HG02970 (cell line): ENCODE measurements around the gene EWSR1.

Source experiments
- ATAC-seq: cut with Tn5 transposase; IDR thresholded peaks from one replicate; pipeline ENCODE4 v1.9.1; 2021; ENCODE audit warnings: mild to moderate bottlenecking, moderate library complexity, moderate number of reproducible peaks; ENCODE audit not compliant: unreplicated experiment, low FRiP score

Gene EWSR1

GRCh38 chr22:29268511-29269229, 602 bp downstream of the EWSR1 start:
- ATAC-seq: peak; percentile 14

- no peak for ATAC-seq
These were observed 1.1 kb downstream of the EWSR1 start for GRCh38 chr22:29269230-29269604.

GRCh38 chr22:29269731-29270474, 1.8 kb downstream of the EWSR1 start:
- ATAC-seq: no peak

DNA sequence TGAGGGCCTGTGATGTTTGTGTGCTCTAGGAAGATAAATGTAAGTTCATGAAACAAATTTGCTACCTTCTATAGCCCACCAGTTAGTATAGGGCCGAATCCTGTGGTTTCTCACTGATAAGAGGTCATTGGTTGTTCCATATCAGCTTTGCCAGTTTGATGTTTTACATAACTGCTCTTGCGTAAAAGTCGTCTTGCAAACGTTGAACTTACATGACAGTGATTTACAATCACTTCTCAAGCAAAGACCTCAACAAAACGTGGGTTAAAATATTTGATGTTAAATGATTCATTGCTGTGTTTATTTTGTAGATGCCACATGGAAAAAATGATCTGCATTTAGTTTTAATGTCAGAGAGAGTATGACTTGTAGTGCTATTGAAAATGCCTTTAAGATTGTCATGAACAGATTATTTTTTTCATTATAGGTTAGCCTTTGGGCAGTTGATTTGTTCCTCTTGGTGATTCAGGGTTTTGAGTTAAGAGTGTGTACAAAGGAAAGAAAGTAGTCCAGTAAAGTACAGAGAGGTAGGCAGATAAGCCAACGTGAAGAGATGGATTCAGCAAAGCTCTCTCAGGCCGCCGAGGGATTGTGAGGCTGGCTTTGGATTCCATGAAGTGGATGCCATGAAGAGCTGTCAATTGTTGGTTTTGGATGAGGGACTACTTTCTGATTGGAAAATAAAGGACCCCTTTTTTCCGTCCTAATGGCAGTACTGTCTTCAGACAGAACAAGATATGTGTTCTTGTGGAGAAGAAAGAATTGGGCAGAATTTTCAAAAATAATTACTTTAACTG, 2.6 kb downstream of the EWSR1 start:
- ATAC-seq: no peak

DNA sequence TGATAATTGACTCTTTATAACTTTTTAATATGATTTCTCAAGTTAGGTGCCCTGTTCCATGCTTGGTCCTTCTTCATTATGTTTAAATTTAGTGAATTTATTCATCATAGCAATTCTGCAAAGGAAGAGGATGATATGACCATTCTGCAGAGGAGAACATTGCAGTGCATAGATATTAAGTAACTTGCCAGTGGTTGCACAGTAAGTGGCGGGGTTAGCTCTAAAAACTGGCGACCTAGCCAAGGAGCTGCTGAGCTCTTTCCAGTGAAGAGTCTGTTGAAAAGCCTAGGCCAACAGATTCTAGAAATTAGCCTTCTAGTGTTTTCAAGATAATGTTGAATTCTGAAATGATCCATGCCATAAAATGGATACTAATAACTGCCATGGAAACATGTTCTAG, 4.6 kb downstream of the EWSR1 start:
- ATAC-seq: no peak

DNA sequence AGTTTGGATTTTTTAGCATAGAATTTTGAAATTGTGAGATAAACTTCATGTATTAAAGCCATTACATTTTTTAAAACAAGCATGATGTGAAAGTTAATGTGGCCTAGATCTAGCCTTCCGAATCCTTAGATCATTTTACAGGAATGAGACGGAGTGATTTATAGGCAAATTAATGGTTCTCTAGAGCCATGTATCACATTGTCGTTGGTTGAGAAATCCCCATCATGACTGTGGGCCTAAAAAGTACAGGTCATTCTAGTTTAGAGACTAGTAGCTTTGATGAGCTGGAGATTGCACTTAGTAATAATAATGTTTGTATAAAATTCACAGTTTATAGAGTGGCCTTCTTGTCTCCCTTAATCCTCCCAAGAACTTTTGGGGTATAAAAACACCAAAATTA, 7.1 kb downstream of the EWSR1 start:
- no peak for ATAC-seq

GRCh38 chr22:29275819-29276565, 7.9 kb downstream of the EWSR1 start:
- no peak for ATAC-seq

DNA sequence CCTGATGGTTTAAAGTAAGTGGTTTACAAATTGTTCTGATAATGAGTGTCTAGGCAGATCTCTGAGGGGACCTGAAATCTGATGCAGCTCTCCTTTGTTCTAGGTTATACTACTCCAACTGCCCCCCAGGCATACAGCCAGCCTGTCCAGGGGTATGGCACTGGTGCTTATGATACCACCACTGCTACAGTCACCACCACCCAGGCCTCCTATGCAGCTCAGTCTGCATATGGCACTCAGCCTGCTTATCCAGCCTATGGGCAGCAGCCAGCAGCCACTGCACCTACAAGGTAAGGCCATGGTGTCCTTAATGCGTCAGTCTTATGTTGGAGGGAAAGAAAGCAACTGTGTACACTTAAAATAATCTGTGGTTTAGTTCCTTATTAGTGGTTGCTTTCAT, 9.9 kb downstream of the EWSR1 start:
- no peak for ATAC-seq

DNA sequence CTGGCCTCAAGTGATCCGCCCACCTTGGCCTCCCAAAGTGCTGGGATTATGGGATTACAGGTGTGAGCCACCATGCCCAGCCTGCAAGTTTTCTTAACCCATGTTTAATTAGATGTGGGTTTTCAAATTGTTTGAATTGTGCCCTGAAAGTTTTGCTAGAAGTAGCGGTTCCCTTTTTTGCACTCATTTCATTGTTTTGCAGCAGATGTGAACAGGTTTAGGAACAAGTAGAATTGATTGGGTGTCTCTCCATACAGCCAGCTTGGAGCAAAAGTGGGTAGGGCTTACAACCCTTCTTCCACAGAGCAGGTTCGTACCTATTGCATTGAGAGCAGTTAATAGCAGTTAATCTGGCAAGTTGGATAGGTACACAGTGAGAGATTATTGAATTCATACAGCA, 16.1 kb downstream of the EWSR1 start:
- no peak for ATAC-seq

DNA sequence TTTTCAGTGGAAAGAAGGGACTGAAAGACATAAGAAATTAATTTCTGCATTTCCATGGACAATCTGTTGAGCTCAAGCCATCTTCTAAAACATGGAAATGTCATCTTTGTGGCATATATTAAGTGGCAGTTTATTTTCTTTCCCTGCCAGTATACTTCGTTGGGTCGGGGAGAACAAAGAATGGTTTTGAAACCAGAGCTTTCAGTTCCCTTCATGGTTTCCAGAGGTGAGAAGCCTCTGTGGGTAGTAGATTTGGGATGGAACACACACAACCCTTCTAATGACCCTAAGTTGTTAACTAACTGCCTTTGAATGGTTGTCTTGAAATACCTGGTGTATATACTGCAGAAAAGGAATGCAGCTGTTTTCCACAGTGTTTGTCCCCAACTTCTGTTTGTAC, 20.8 kb downstream of the EWSR1 start:
- no peak for ATAC-seq

DNA sequence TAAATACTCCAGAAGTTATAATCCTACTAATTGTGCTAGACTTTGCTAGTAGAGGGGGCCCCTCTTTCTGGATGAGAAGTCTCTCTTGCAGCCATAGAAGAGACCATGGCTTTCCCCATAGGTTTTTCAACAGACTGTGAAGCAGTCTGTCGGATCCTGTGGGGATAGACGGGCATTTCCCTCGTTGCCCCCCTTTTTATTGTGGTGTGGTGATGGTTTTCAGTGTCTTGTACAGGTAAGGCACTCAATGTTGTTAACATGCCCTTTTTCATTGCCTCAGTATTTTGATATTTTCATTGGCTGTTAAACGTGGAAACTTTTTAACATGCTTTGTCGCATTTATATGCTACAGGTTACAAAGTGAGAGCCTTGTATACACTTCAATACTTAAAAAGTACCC, 22.0 kb downstream of the EWSR1 start:
- no peak for ATAC-seq

- ATAC-seq: no peak
These were observed 23.1 kb downstream of the EWSR1 start for GRCh38 chr22:29291215-29291614.

DNA sequence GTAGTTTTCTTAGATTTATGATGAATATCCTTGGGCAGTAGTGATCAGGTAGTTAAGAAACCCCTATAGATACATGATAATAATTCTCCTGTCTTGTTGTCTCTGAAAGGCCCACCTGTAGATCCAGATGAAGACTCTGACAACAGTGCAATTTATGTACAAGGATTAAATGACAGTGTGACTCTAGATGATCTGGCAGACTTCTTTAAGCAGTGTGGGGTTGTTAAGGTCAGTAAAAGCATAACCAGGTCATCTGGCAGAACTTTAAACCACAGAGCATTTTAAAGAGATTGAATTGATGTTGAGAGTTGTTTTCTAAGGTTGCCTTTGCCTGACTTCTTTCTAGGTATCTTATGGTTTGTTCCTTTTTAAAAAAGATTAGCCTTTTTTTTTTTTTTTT, 24.3 kb downstream of the EWSR1 start:
- no peak for ATAC-seq

- no peak for ATAC-seq
These were observed 30.6 kb downstream of the EWSR1 start for GRCh38 chr22:29298641-29299040.

DNA sequence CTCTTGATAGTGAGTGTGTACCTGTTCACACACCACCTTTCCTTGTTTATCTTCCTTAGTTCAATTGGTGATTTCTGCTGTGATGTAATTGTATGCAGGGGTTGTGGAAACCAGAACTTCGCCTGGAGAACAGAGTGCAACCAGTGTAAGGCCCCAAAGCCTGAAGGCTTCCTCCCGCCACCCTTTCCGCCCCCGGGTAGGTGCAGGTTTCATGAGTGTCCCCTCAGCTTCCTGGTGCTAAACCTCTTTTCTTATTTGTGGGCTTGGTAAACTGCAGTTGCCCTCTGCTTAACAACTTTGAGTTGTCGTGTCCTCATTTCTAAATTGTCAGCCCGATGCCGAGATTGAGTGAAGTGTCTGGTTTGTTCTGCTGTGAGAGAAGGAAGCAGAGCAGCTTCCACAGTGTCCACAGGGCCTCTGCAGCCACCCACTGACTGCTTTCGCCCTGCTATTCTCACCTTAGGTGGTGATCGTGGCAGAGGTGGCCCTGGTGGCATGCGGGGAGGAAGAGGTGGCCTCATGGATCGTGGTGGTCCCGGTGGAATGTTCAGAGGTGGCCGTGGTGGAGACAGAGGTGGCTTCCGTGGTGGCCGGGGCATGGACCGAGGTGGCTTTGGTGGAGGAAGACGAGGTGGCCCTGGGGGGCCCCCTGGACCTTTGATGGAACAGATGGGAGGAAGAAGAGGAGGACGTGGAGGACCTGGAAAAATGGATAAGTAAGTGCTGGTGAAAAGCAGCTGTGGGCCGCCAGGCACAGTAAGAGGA, 31.2 kb downstream of the EWSR1 start:
- no peak for ATAC-seq

- ATAC-seq: no peak
These were observed 32.4 kb downstream of the EWSR1 start for GRCh38 chr22:29300467-29300806.

DNA sequence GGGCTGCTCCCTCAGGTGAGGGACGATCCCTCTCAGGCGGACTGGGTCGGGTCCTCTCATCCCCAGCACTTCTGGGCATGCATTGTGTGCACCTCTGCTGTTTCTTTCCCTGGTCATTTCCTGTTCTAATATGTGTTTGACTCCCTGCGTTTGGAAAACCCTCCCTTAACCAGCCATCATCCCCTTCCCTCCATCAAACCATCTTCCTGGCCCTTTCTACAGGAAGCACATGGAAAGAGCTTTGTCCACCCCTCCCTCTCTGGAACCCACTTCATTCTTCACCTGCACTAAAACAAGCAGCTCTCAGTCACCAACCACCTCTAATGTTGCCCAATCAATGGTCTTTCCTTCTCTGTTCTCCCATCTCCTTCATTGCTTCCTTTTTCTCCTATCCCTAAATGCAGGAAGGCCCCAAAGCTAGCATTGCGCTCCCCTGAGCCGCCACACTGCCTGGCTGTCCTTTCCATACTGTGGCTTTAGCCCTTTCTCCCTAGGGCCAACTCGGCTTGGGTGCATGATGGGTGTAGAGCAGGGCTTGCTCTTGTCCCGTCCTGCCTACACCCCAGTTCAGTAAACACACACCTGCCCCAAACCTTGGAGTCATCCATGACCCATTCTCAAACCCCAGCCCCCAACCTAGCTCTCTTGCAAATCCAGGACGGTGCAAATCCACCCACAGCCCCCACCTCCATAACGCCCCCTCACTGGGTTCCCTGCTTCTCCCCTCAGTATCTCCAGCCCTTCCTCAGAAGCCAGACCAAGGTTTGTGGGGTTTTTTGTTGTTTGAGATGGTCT, 32.9 kb downstream of the EWSR1 start:
- ATAC-seq: no peak

DNA sequence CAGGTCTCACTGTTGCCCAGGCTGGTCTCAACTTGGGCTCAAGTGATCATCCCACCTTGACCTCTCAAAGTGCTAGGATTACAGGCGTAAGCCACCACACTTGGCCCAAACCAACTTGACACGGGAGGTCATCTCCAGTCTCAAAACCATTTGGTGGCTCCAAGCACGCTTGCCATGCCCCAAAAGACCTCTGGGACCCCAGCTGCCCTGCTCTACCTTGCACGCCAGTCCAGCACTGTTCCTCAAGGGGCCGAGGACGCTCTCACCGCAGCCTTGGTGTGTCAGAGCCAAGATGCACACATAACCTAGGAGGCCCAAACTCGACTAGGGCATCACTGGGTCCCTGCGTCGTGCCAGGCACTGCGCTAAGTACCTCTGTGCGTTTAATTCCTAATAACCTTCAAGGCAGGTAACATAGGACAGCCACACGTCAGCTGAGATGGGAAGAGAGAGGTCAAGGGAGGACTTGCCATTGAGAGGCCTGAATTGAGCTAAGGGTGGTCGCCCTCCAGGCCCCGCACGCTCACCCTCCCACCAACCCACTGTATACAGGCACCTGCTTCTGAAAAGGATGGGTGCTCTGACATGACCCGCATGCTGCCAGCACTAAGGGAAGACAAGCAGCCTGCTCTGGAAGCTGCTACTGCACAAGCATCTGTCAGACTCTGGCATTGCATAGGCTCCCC, 33.8 kb downstream of the EWSR1 start:
- ATAC-seq: no peak

DNA sequence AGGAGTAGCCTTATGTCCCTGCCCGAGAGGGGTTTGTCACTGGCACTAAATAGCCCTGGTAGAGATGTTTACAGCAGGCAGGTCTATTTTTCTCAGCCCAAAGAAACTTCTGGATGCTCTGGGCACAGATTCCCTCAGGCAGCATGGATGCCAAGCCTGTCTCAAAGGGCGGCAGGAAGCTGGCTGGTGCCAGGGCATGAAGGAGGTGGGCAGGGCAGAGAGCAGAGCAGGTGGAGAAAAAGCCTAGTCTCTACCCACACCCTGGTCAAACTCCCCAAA, 34.3 kb downstream of the EWSR1 start:
- ATAC-seq: no peak
